K562 (cell line): ENCODE measurements around the gene LCLAT1. TPM values are rescaled to one million over a fixed set of nuclear protein-coding genes. Genes with fewer than 3 reads are reported as not detected.

Experiments
- ARID1B ChIP-seq: fragments of 450-650 bp; IDR thresholded peaks from 2 replicates; pipeline ENCODE4 v1.6.1; 2016; ENCODE audit warnings: antibody characterized with exemption, mild to moderate bottlenecking, inconsistent platforms
- DEAF1 ChIP-seq: fragments of 450-650 bp; formaldehyde crosslinking; IDR thresholded peaks from 2 replicates; pipeline ENCODE4 v1.4.0; 2020; ENCODE audit warnings: mild to moderate bottlenecking, moderate library complexity
- FOSL1 ChIP-seq: fragments of 200-800 bp; sonication (Bioruptor generic); conservative IDR thresholded peaks from 2 replicates; pipeline ENCODE4 v1.6.1; 2016; ENCODE audit warnings: missing genetic modification characterization, missing compliant biosample characterization
- JUN ChIP-seq, 2 experiments: sonication (generic) in 1 of 2; formaldehyde crosslinking in 1 of 2; IDR thresholded peaks; 2 replicates each; pipeline versions ENCODE4 v1.6.1 to v1.8.0; 2012 to 2022; ENCODE audit warnings: borderline replicate concordance in 2 of 2, mild to moderate bottlenecking in 2 of 2, improper control_type of control experiment in 1 of 2, low read depth in 1 of 2, low read length in 1 of 2, missing genetic modification reagents in 1 of 2
- JUND ChIP-seq, 2 experiments: IDR thresholded peaks; 2 replicates in 1 of 2; 3 replicates in 1 of 2; pipeline ENCODE4 v1.6.1; 2011; ENCODE audit warnings: borderline replicate concordance in 2 of 2, low read depth in 2 of 2, low read length in 2 of 2, improper control_type of control experiment in 1 of 2, missing biosample characterization in 1 of 2, missing genetic modification characterization in 1 of 2, missing genetic modification reagents in 1 of 2
- MLLT1 ChIP-seq, 2 experiments: fragments of 450-650 bp; IDR thresholded peaks; 2 replicates each; pipeline ENCODE4 v1.6.1; 2016
- NFIC ChIP-seq: fragments of 450-650 bp; IDR thresholded peaks from 2 replicates; pipeline ENCODE4 v1.6.1; 2017; ENCODE audit warnings: mild to moderate bottlenecking, inconsistent platforms
- NR0B1 ChIP-seq: fragments of 450-650 bp; IDR thresholded peaks from one replicate; pipeline ENCODE4 v1.6.1; 2018; ENCODE audit warnings: mild to moderate bottlenecking, moderate library complexity; ENCODE audit not compliant: partially characterized antibody
- SMARCA4 ChIP-seq: fragments of 450-650 bp; IDR thresholded peaks from 2 replicates; pipeline ENCODE4 v1.6.1; 2016
- TEAD4 ChIP-seq, 2 experiments: sonication (generic) in 1 of 2; formaldehyde crosslinking in 1 of 2; IDR thresholded peaks; 2 replicates each; pipeline versions ENCODE4 v1.6.1 to v1.8.0; 2012 to 2022; ENCODE audit warnings: borderline replicate concordance in 1 of 2, inconsistent platforms in 1 of 2, low read length in 1 of 2, mild to moderate bottlenecking in 1 of 2, missing genetic modification reagents in 1 of 2
- ZNF12 ChIP-seq: sonication (generic); formaldehyde crosslinking; IDR thresholded peaks from 2 replicates; pipeline ENCODE4 v1.4.0; 2020; ENCODE audit warnings: mild to moderate bottlenecking, missing genetic modification reagents
- polyA plus RNA-seq, 8 experiments: library from polyadenylated mRNA; depleted of rRNA in 4 of 8; stranded (reverse) in 5 of 8; unstranded in 3 of 8; fragments of >200 nt; fragmentation: Nextera tagmentation in 2 of 8; fragmentation: Illumina TruSeq in 1 of 8; extraction: Ambion mirVana in 2 of 8; extraction: Trizol in 1 of 8; gene quantifications; 2 replicates each; pipeline versions ENCODE4 v1.2.1 to v1.2.3, GENCODE V29; 2011 to 2014; ENCODE audit warnings: inconsistent platforms in 1 of 8, missing spikeins in 1 of 8
- total RNA-seq, 7 experiments: library from RNA; depleted of rRNA in 6 of 7; stranded (reverse); fragments of >200 nt in 6 of 7; fragmentation: Illumina TruSeq in 2 of 7; extraction: Trizol in 2 of 7; gene quantifications; 2 replicates each; pipeline versions ENCODE4 v1.2.1 to v1.2.3, GENCODE V29; 2011 to 2021; ENCODE audit warnings: low replicate concordance in 1 of 7

Gene LCLAT1
- total and polyA plus RNA-seq, 9 of the 15 experiments (the other 6 are each of a cell fraction or from before 2014, with no cell fraction given): 8.9 to 63.3 (median 25.4) TPM

- peak; percentile 91 for TF ChIP-seq NFIC
- no peak for TF ChIP-seq DEAF1 (CRISPR knock-in tag)
- peak; percentile 94 for TF ChIP-seq JUND (IDR thresholded peaks at IDR 0.05; ENCODE audit: borderline replicate concordance, low read depth, low read length)
- peak; percentile 82; the same call in 2 of the 3 replicates for TF ChIP-seq JUND (tag; IDR thresholded peaks at IDR 0.05; ENCODE audit: borderline replicate concordance, low read depth, low read length)
- peak; percentile 89 for TF ChIP-seq JUN (IDR thresholded peaks at IDR 0.05; ENCODE audit: borderline replicate concordance, low read depth, low read length)
- no peak for TF ChIP-seq JUN (CRISPR knock-in tag; IDR thresholded peaks at IDR 0.05; ENCODE audit: borderline replicate concordance)
- no peak for TF ChIP-seq NR0B1
- TF ChIP-seq FOSL1 (tag): peak; percentile 89
- no peak for TF ChIP-seq MLLT1 (IDR thresholded peaks at IDR 0.05)
- peak; percentile 81 for TF ChIP-seq SMARCA4
- no peak for TF ChIP-seq ZNF12 (CRISPR knock-in tag)
- TF ChIP-seq ARID1B: peak; percentile 69
- TF ChIP-seq TEAD4 (IDR thresholded peaks at IDR 0.05; ENCODE audit: low read length): 0 out of 2 replicates have a peak, but pooled peaks have one; percentile 10
- no peak for TF ChIP-seq TEAD4 (CRISPR knock-in tag; IDR thresholded peaks at IDR 0.05; ENCODE audit: borderline replicate concordance)
Measured at GRCh38 chr2:30511122-30512083, 64.4 kb downstream of the LCLAT1 start (continued).
